NB4 (cell line): ENCODE results near the gene IPP.
A peak's percentile ranks its signal among the peaks of the same experiment; 100 is the strongest.

Source experiments
- DNase-seq: peaks from one replicate; pipeline ENCODE4 v3.0.0; 2010; ENCODE audit warnings: low read depth
- H3K4me3 ChIP-seq: one replicate; pipeline ENCODE4 v1.5.1; 2011; ENCODE audit warnings: mild to moderate bottlenecking, low read depth, low read length, moderate library complexity
- CTCF ChIP-seq: IDR thresholded peaks from one replicate; pipeline ENCODE4 v1.5.1; 2012; ENCODE audit warnings: low read depth, low read length
- MAX ChIP-seq: IDR thresholded peaks from 2 replicates; pipeline ENCODE4 v1.6.1; 2011; ENCODE audit warnings: low read depth, low read length
- MYC ChIP-seq: IDR thresholded peaks from 2 replicates; pipeline ENCODE4 v1.6.1; 2011; ENCODE audit warnings: low read depth, low read length
- POLR2A ChIP-seq: IDR thresholded peaks from 2 replicates; pipeline ENCODE4 v1.6.1; 2011; ENCODE audit warnings: mild to moderate bottlenecking; ENCODE audit not compliant: insufficient read length; ENCODE audit errors: extremely low read depth

The IPP gene

GRCh38 chr1:45789601-45790000 lies 39.1 kb upstream of the IPP start:
- TF ChIP-seq MAX (no peak), MYC (no peak), CTCF (no peak), POLR2A (no peak)
- H3K4me3 ChIP-seq: no peak overlapping the region
- no peak for DNase-seq

- DNase-seq: peak; percentile 40
- H3K4me3 ChIP-seq: no peak overlapping the region
- TF ChIP-seq MAX (no peak), MYC (no peak), CTCF (no peak), POLR2A (no peak)
Observed at GRCh38 chr1:45787905-45788304, 37.5 kb upstream of the IPP start.

GRCh38 chr1:45785583-45785982 lies 35.1 kb upstream of the IPP start:
- DNase-seq: peak; percentile 85
- no peak for TF ChIP-seq POLR2A
- TF ChIP-seq CTCF: no peak
- TF ChIP-seq MYC: peak; percentile 67
- peak; percentile 77 for TF ChIP-seq MAX
- no peak overlapping the region for H3K4me3 ChIP-seq

- no peak for DNase-seq
Observed at GRCh38 chr1:45775794-45776193, 25.3 kb upstream of the IPP start.

GRCh38 chr1:45772971-45773370 lies 22.5 kb upstream of the IPP start:
- TF ChIP-seq MYC (no peak), POLR2A (no peak), MAX (no peak), CTCF (no peak)
- no peak for DNase-seq
- H3K4me3 ChIP-seq: no peak overlapping the region

More at GRCh38 chr1:45775794-45776193, 25.3 kb upstream of the IPP start:
- H3K4me3 ChIP-seq: no peak overlapping the region
- TF ChIP-seq POLR2A (no peak), CTCF (no peak), MYC (no peak), MAX (no peak)
